ENCODE measurements around the gene ZNF839. TPM values are rescaled to one million over a fixed set of nuclear protein-coding genes. Genes with fewer than 3 reads are reported as not detected.

ZNF839 gene
- total RNA-seq (2022; extraction: Qiagen RNA extraction; ENCODE audit: low read depth), result 5.3 to 6.7 TPM (median 5.8 TPM) in 5 replicates

DNA sequence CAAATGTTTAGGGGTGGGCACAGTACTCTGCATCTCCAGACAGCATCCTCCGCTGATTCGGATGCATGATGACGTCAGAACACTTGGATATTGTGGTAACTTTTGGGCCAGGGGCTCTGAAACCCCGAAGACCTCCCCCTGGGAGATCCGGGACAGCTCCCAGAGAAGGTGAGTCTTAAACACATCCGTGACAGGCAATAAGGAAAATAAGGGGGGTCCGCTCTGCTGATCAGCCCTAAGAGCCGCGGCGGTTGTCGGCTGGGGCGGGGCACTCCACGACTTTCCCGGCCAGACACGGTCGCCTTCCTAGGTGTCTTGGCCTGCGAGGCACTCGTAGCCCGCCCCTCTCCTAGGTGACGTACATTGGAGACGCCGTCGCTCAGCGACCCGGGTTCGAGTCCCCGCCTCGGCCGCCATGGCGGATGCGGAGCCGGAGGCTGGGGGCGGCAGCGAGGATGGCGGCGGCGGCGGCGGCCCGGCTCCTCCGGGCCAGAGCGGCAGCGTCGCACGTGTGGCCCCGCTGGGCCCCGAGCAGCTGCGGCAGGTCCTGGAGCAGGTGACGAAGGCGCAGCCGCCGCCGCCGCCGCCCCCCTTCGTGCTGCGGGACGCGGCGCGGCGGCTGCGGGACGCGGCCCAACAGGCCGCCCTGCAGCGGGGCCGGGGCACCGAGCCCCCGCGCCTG, at the start of gene ZNF839:
Gene ZNF839, plus strand, starts transcription at position 396 of the 682 bp plus-strand sequence. Its CDS starts 20 bp downstream, at position 416.

DNA sequence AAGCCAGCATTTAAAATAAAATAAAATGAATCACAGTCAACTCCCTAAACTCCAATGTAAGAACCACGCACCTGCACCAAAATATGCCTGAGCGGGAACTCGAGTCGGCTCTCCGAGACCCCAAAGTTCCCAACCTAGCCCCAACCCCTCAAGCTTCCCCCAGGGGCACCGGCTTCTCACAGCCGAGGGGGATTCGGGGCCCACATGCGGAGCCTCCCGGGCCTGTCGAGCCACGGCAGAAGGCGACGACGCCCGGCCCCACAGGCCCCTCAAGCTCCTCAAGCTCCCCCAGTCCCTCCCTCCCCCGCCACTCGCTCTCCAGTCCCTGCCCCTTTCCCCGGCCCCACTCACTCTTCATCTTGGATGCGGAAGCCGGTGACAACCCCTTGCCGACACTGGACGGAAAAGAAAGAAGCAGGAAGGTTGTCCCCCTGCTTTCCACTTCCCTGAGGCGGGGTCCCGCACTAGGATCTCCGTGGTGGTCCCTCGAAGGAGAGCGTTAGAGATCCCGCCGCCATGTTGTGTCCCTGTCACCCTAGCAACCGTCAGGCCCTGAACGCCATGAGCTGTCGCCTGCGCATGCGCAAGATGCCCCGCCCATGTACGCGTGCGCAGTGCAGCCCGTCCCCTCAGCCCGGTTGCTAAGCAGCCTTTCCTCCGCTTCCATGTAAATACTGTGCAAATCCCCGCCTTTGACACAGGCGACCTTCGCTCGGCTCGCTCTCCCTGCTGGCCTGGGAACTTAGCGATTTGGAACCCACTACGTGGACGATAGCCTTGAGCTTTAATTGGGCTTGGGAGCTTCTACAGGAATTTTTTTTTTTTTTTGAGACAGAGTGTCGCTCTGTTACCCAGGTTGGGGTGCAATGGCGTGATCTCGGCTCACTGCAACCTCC, 14.7 kb upstream of the ZNF839 start, which contains the start of gene MOK:
Gene MOK, minus strand, starts transcription at position 554 of the 896 bp plus-strand sequence. Its CDS starts 196 bp downstream, at position 358.

DNA sequence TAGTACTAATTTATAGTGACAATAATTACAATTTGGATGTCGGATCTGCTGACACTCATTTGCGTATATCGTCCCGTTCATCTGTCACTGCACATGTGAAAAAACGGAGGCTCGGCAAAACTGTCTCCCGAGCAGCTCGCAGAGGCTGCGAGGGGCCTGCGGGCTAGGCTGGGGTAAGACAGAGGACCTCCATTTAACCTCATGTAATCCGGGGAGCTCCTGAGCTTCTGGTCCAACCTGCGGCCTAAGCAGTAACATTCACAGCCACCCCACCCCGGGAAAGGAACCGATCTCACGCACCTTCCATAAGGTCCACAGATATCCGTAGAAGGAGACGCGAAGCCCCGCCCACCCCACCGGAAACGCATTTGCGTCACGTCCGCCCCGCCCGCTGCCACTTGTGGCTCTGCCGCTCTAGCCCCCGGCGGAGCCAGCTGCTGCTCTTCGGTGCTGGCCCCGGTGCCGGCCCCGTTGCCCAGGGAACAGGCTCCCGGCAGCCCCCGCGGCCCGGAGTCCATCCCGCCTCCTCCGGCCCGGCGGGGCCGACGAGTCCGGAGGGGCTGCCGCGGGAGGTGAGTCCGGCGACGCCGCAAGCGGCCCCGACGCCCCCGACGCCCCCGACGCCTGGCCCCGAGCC, 43.1 kb downstream of the ZNF839 start, which contains the start of the genes CINP and TECPR2:
Gene CINP, minus strand, starts transcription at position 346 of the 637 bp plus-strand sequence. Its CDS starts 39 bp downstream, at position 307.
Gene TECPR2, plus strand, starts transcription at position 397 of the 637 bp plus-strand sequence. CDS start 13,781 bp downstream, outside the sequence.

Other genes with a start within 250 kb of the ZNF839 start
- 890 to 1,306 TPM (median 934 TPM) in 5 replicates for gene HSP90AA1, start 232.7 kb upstream of the ZNF839 start, total RNA-seq (2022; extraction: Qiagen RNA extraction; ENCODE audit: low read depth)
- gene WDR20, start 179.8 kb upstream of the ZNF839 start, total RNA-seq (2022; extraction: Qiagen RNA extraction; ENCODE audit: low read depth), result 21.8 to 23.6 TPM (median 22.5 TPM) in 5 replicates
- 22.5 to 30.9 TPM (median 25.5 TPM) in 5 replicates for gene MOK, start 14.6 kb upstream of the ZNF839 start, total RNA-seq (2022; extraction: Qiagen RNA extraction; ENCODE audit: low read depth)
- 55.0 to 61.5 TPM (median 59.1 TPM) in 5 replicates for gene CINP, start 43.1 kb downstream of the ZNF839 start, total RNA-seq (2022; extraction: Qiagen RNA extraction; ENCODE audit: low read depth)
- 6.1 to 9.1 TPM (median 8.0 TPM) in 5 replicates for gene TECPR2, start 43.2 kb downstream of the ZNF839 start, total RNA-seq (2022; extraction: Qiagen RNA extraction; ENCODE audit: low read depth)
- gene ANKRD9, start 190.0 kb downstream of the ZNF839 start, total RNA-seq (2022; extraction: Qiagen RNA extraction; ENCODE audit: low read depth), result 4.4 to 13.2 TPM (median 9.6 TPM) in 5 replicates

Data from A549 treated with CpdA at 1 μM for 4 hours (cell line).